Globus pallidus (tissue), 1 donor: ENCODE measurements around the gene ANKLE1.

Experiments
- DNase-seq: peaks from one replicate; pipeline ENCODE4 v3.0.0-alpha.2; 2015; ENCODE audit warnings: low spot score

The ANKLE1 gene, protein sequence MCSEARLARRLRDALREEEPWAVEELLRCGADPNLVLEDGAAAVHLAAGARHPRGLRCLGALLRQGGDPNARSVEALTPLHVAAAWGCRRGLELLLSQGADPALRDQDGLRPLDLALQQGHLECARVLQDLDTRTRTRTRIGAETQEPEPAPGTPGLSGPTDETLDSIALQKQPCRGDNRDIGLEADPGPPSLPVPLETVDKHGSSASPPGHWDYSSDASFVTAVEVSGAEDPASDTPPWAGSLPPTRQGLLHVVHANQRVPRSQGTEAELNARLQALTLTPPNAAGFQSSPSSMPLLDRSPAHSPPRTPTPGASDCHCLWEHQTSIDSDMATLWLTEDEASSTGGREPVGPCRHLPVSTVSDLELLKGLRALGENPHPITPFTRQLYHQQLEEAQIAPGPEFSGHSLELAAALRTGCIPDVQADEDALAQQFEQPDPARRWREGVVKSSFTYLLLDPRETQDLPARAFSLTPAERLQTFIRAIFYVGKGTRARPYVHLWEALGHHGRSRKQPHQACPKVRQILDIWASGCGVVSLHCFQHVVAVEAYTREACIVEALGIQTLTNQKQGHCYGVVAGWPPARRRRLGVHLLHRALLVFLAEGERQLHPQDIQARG

DNA sequence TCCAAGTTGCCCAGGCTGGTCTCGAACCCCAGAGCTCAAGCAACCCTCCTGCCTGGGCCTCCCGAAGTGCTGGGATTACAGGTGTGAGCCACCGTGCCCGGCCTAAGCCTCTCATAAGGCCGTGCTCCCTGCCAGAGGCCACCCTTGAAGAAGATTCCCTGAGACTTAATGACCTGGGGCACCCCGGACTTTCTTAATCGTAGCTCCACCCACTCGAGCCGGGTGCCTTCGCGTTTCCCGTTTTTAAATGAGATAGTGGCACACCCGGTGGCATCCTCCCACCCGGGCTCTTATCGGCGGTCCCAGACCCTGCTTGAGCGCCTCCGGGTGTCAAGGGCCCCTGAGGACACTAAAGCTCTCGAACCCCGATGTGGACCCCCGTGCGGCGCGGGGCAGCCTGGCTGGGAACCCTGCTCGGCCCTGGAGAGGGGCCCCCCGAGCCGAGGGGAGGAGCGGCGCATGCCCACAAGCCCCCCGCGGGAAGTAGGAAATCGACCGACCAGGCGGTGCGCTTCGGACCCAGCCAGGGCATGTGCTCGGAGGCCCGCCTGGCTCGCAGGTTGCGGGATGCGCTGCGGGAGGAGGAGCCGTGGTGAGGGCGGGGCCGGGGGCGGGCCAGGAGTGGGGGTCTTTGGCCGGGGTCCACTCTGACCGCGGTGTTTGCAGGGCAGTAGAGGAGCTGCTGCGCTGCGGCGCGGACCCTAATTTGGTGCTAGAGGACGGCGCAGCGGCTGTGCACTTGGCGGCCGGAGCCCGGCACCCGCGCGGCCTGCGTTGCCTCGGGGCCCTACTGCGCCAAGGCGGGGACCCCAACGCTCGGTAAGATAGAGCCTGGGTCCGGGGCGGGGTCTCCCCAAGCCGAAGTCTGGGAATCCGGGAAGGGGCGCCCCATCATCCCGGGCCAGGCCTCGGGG lies at the start of gene ANKLE1:
Gene ANKLE1 (plus strand): TSS at position 511 of the 914 bp plus-strand sequence. CDS start 20 bp downstream, at position 531.
- no peak for DNase-seq

DNA sequence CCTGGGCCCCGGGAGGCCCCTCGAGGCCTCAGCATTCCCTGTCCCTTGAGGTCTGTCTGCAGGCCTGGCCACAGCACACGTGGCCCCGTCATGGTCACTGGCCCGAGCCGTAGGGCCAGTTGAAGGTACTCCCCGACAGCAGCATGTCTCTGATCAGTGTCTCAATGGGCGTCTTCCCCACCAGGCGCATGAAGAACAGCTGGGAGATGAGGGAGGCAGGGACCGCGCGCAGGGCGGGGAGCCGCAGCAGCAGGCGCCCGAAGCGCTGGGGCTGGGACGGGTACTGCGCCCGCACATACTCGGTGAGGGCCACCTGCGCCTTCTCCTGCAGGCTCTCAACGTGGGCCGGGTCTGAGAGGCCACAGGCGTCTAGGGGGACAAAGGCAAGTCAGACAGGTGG lies 49.4 kb upstream of the ANKLE1 start:
- no peak for DNase-seq

DNA sequence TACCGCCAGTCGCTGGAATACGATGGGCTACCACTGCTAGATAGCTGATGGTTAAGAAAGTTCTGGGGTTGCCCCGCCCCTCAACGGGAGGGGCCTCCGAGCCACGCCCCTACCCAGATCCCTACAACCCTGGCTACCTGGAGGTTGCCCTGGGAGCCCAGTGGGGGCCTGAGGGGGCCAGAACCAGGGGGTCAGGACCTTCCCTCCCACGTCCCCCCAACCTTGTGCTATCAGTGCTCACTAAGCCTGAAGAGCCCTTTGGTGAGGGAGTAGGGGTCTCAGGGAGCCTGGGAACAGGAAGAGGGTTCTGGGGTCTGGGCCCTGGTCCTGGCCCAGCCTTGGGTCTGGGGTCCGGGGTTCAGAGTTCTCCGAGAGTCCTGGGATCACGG lies 46.8 kb upstream of the ANKLE1 start:
- DNase-seq, result no peak

DNA sequence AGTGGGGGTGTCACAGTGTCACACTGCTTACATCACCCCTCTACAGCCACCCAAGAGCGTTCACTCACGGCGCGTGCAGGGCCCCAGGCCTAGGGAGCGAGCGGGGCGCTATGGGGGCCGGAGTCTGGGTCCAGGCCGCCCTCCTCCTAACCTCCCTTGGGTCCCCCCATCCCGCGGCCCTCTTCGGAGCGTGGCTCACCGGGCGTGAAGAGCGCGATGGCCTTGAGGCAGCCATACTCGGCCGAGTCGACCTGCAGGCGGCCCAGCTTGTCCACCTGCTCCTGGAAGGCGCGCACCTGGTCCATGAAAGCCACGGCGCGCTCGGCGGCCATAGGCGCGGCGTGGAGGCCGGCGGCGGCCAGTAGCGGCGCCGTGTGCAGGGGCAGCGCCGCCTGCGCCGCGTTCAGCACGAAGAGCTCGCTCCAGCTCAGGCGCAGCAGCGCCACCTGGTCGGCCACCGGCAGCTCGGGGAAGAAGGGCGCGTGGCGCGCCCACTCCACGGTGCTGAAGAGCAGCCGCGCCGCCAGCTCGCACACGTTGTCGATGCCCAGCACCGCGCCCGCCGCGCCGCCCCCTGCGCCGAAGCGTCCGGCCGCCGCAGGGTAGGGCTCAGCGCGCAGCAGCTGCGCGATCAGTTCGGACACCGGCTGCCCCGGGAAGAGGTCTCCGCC lies 46.3 kb upstream of the ANKLE1 start:
- DNase-seq, result peak; percentile 66

GRCh38 chr19:17235971-17236777 lies 45.5 kb upstream of the ANKLE1 start:
- DNase-seq, result no peak

DNA sequence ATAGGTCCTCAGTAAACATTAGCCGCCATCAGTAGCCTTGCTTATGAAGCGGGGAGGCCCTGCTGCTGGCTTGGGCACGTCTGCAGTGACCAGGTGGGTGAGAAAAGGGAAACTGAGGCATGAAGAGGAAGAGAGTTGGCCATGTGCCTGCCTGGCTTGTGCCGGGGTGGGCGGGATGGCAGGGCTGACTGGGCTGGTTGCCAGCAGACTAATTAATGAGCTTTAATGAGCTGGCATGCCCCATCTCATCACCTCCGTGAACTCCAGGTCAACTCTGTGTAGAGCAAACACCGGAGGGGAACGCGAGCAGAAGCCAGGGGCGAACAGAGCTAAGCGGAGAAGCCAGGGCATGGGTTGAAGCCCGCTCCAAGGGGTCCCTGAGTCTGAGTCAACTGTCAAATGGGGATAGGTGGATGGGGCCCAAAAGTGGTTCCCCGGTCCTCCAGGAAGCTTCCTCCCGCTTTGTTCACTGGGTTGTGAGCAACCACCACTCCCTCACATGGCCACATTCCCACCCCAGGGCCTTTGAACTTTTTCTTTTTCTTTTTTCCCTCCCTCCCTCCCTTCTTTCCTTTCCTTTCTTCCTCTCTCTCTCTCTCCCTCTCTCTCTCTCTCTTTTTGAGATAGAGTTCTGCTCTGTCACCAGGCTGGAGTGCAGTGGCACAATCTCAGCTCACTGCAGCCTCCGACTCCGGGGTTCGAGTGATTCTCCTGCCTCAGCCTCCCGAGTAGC lies 44.7 kb upstream of the ANKLE1 start:
- DNase-seq, result no peak

DNA sequence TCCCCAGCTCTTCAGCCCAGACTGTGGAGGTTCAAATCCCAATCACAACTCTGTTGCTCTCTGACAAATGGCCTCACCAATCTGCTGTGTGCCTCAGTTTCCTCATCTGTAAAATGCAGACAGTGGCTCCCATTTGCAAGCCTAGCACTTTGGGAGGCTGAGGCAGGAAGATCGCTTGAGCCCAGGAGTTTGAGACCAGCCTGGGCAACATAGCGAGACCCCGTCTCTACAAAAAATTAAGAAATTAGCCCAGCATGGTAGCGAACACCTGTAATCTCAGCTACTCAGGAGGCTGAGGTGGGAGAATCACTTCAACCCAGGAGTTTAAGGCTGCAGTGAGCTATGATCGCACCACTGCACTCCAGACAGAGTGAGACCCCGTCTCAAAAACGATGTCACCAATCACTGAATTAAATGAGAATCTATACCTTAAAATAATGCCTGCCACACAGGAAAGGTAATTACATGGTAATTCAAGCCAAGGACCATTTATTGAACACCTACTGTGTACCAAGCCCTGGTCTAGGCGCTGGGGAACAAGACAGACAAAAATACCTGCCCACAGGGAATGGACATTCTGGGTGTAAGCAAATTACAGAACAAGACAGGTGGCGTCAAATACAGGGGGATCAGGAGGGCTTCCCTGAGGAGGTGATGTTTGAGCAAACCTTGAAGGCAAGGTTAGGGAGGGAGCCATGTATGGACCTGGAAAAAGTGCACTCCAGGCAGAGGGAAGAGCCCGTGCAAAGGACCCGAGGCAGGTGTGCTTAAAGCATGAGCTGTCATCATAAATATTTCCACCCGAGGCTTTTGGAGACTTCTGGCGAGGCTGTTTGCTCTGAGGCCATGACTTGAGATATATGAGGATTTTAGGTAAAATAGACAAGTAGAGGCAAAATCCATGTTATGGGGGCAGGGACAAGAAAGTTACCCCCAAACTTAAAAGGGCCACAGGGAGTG lies 43.7 kb upstream of the ANKLE1 start:
- no peak for DNase-seq

DNA sequence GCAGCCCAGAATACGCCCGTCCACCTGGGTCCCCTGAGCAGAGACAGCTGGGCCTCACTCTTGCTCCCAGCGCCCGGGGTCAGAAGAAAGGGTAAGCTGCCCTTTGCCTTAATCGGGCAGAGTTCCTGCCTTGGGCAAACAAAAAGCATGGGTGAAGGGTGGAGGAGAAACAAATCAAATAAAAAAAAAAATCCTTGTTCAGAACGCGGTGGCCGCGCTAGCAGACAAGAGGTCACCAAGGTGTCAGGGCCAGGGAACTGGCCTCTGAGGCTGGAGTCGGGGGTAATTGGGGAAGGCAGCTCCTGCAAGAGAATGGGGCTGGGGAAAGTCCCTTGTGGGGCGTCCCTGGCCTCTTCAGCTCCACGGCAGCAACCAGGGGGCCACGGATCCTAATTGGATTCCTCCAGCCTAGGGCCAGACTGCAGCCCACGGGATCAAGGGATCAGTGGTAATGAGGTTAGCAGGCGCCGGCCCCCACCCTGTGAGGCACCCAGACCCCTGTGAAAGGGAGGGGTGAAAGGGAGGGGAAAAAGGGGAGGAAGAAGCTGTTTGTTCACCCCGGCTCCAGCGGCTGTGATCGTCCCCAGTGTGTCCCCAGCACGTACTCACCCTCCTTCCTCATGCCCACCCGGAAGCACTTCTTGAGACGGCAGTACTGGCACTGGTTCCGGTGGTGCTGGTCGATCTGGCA lies 41.5 kb upstream of the ANKLE1 start:
- DNase-seq, result no peak

GRCh38 chr19:17240826-17241399 lies 40.8 kb upstream of the ANKLE1 start:
- no peak for DNase-seq

GRCh38 chr19:17242431-17243208 lies 39.1 kb upstream of the ANKLE1 start:
- no peak for DNase-seq

DNA sequence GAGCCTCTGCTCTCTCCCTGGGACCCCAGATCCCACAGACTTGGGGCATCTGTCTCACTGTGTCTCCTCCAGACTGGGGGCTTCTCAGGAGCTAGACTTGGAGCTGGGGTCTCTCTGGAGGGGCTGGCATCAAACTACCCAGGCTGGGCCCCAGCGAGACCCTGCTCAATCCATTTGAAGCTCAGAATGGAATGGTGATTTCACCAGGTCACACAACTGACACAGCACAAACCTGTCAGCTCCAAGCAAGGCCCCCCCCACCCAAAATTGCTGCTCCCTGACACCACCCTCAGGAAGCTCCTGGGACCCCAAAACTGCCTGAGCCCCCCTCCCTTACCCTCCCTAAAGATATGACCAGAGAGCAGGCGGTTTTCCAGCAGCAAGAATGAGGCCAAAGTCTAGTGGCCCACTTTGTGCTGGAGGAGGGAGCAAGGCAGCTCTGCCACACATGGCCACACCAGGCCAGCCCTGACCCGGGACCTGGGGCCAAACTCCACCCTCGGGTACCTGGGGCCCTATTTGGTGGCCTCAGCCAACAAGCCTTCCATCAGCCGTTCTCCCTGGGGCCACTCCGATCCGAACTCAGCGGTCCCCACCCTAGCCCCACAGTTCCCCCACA lies 38.4 kb upstream of the ANKLE1 start:
- DNase-seq, result no peak

GRCh38 chr19:17243830-17244617 lies 37.7 kb upstream of the ANKLE1 start:
- DNase-seq, result no peak

DNA sequence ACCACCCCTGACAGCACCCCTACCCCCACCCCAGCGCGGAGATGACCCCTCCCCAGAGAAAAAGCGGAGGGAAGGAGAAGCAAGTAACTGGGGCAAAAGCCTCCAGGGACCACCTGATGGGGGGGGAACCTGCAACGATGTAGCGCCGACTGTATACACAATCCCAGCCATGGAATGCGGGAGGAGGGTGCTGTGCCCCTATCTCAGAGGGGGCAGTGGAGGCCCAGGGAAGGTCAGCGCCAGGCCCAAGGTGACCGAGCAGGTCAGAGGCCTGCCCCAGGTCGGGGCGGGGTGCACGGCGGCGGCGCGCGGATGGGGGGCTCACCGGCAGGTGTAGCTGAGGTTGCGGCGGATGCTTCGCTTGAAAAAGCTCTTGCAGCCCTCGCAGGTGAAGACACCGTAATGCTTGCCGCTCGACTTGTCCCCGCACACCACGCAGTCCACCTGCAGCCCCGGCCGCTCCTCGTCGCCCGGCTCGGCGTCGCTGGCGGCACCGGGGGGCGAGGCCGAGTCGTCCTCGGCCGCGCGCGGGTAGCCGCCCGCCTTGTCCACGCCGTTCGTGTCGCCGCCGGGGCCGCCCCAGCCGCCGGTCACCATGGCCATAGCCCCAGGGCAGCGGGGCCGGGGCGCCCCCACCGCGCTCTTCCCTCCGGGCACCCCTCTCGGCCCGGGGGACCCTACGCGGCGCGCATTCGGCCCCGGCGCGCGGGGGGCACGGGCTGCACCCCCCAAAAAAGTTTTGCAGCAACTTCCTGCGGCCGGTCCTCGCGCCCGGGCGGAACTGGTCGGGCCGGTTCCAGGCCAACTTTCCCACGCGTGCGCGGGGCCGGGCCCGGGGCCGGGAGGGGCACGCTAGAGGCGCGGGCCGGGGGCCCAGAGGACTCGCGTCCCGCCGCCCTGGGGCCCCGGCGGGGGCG lies 36.8 kb upstream of the ANKLE1 start:
- DNase-seq, result no peak

- DNase-seq, result no peak
Measured at GRCh38 chr19:17245535-17245984, 36.1 kb upstream of the ANKLE1 start, which contains the start of gene NR2F6. TSS of gene NR2F6 (minus strand) at chr19:17245919. CDS start at chr19:17245220, 699 bp downstream.
